ENCODE results near the gene RAB27B.

GRCh38 chr18:54867131-54867530 is 38.9 kb downstream of the RAB27B start:
- TF ChIP-seq CTCF (IDR thresholded peaks at IDR 0.05; ENCODE audit: borderline replicate concordance, extremely low read depth, low read length, poor library complexity, severe bottlenecking) (no peak), EZH2 (IDR thresholded peaks at IDR 0.05; ENCODE audit: borderline replicate concordance, low read depth, low read length, severe bottlenecking) (no peak)
